Endodermal cell (in vitro differentiated cells): ENCODE data around the gene NR2F2. TPM values are rescaled to one million over a fixed set of nuclear protein-coding genes. Genes with fewer than 3 reads are reported as not detected.
A peak's percentile ranks its signal among the peaks of the same experiment; 100 is the strongest.

Experiments used
- DNase-seq: peaks from one replicate; pipeline ENCODE4 v3.0.0-alpha.2; 2017
- H3K27ac ChIP-seq: 2 replicates; pipeline ENCODE4 v1.5.1; 2013; ENCODE audit warnings: mild to moderate bottlenecking, low read depth, low read length, moderate library complexity
- H3K27me3 ChIP-seq: 2 replicates; pipeline ENCODE4 v1.6.1; 2013; ENCODE audit warnings: mild to moderate bottlenecking, low read length, moderate library complexity; ENCODE audit not compliant: insufficient read depth, control insufficient read depth, poor library complexity, severe bottlenecking
- H3K36me3 ChIP-seq: 2 replicates; pipeline ENCODE4 v1.7.0; 2013; ENCODE audit warnings: mild to moderate bottlenecking, low read length, moderate library complexity; ENCODE audit not compliant: control insufficient read depth, insufficient read depth
- H3K4me1 ChIP-seq: one replicate; pipeline ENCODE4 v1.7.0; 2013; ENCODE audit warnings: low read length; ENCODE audit not compliant: control insufficient read depth, insufficient read depth
- H3K4me3 ChIP-seq: 2 replicates; pipeline ENCODE4 v1.5.1; 2013; ENCODE audit warnings: mild to moderate bottlenecking, low read length, moderate library complexity
- H3K9ac ChIP-seq: 2 replicates; pipeline ENCODE4 v1.6.1; 2013; ENCODE audit warnings: mild to moderate bottlenecking, low read length, moderate library complexity; ENCODE audit not compliant: poor library complexity, severe bottlenecking; ENCODE audit errors: extremely low read depth
- H3K9me3 ChIP-seq: 2 replicates; pipeline ENCODE4 v1.6.1; 2013; ENCODE audit warnings: mild to moderate bottlenecking, low read length, moderate library complexity; ENCODE audit not compliant: control insufficient read depth
- H3K27ac Mint-ChIP-seq: 2 replicates; pipeline ENCODE4 v1.8.0; 2020; ENCODE audit warnings: mixed read lengths
- H3K27me3 Mint-ChIP-seq: 2 replicates; pipeline ENCODE4 v1.8.0; 2021; ENCODE audit warnings: mild to moderate bottlenecking, mixed read lengths; ENCODE audit not compliant: insufficient read depth
- H3K36me3 Mint-ChIP-seq: 2 replicates; pipeline ENCODE4 v1.8.0; 2020; ENCODE audit warnings: low read depth, mixed read lengths
- H3K4me1 Mint-ChIP-seq: 2 replicates; pipeline ENCODE4 v1.8.0; 2020; ENCODE audit warnings: mixed read lengths
- H3K4me3 Mint-ChIP-seq: 2 replicates; pipeline ENCODE4 v1.8.0; 2020; ENCODE audit warnings: mild to moderate bottlenecking, moderate library complexity, mixed read lengths
- H3K9me3 Mint-ChIP-seq: 2 replicates; pipeline ENCODE4 v1.8.0; 2020; ENCODE audit warnings: mild to moderate bottlenecking, mixed read lengths
- WGBS, 2 experiments: methylation state at CpG; one replicate each; pipeline versions ENCODE4 v1.1.5 to v1.1.7; 2013; ENCODE audit warnings: missing lambda C conversion rate in 2 of 2, mixed read lengths in 1 of 2; ENCODE audit not compliant: insufficient coverage in 1 of 2, insufficient read length in 1 of 2; 5-methylcytosine and 5-hydroxymethylcytosine counted together
- total RNA-seq, 2 donors: library from RNA; stranded (reverse); fragmentation: NEBNext Ultra II Directional in 1 of 2; extraction: Animal tissue kit (Norgen Biotek cat#: 25700) in 1 of 2; gene quantifications; 2 replicates in 1 of 2; 3 replicates in 1 of 2; pipeline ENCODE4 v1.2.1, GENCODE V29; 2021
- TF ChIP-seq, protein P1 (sequence below): fragments of 200-600 bp; sonication (generic); conservative IDR thresholded peaks from 2 replicates; pipeline ENCODE4 v1.5.0; 2021; ENCODE audit warnings: antibody characterized with exemption, mild to moderate bottlenecking

Gene NR2F2
- total RNA-seq, 2 donors from 2014 or later, result 0.73 to 3.3 TPM

- Mint-ChIP-seq H3K27me3 (no peaks in the 10 kb centered on the region), H3K9me3 (no peaks in the 10 kb centered on the region), H3K36me3 (no peaks in the 10 kb centered on the region), H3K4me1 (peaks cover 34% of the 10 kb centered on the region), H3K4me3 (peak overlapping the region; percentile 38), H3K27ac (no peak overlapping the region)
- Histone ChIP-seq H3K27ac (no peak overlapping the region), H3K4me1 (peaks cover 21% of the 10 kb centered on the region), H3K36me3 (no peaks in the 10 kb centered on the region), H3K9me3 (no peaks in the 10 kb centered on the region), H3K9ac (no peak overlapping the region), H3K27me3 (peaks cover 100% of the 10 kb centered on the region), H3K4me3 (peak overlapping the region; percentile 56)
- TF ChIP-seq, protein P1, sequence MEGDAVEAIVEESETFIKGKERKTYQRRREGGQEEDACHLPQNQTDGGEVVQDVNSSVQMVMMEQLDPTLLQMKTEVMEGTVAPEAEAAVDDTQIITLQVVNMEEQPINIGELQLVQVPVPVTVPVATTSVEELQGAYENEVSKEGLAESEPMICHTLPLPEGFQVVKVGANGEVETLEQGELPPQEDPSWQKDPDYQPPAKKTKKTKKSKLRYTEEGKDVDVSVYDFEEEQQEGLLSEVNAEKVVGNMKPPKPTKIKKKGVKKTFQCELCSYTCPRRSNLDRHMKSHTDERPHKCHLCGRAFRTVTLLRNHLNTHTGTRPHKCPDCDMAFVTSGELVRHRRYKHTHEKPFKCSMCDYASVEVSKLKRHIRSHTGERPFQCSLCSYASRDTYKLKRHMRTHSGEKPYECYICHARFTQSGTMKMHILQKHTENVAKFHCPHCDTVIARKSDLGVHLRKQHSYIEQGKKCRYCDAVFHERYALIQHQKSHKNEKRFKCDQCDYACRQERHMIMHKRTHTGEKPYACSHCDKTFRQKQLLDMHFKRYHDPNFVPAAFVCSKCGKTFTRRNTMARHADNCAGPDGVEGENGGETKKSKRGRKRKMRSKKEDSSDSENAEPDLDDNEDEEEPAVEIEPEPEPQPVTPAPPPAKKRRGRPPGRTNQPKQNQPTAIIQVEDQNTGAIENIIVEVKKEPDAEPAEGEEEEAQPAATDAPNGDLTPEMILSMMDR, result no peak
- DNase-seq, result peak; percentile 58
- WGBS, 2 experiments, result 6 to 7% methylated on average over 20 to 30 of the region's 31 CpGs
These were observed 37.1 kb downstream of the NR2F2 start for GRCh38 chr15:96367311-96368200.

- Mint-ChIP-seq H3K4me1 (peaks cover 30% of the 10 kb centered on the region), H3K36me3 (no peaks in the 10 kb centered on the region), H3K4me3 (no peak overlapping the region), H3K9me3 (no peaks in the 10 kb centered on the region), H3K27me3 (no peaks in the 10 kb centered on the region), H3K27ac (no peak overlapping the region)
- peaks cover 12% of the 10 kb centered on the region for H3K4me1 ChIP-seq
- no peak for DNase-seq
- no peak overlapping the region for H3K9ac ChIP-seq
- TF ChIP-seq, protein P1, result no peak
- no peak overlapping the region for H3K4me3 ChIP-seq
- no peaks in the 10 kb centered on the region for H3K9me3 ChIP-seq
- peaks cover 100% of the 10 kb centered on the region for H3K27me3 ChIP-seq
- no peaks in the 10 kb centered on the region for H3K36me3 ChIP-seq
- WGBS, 2 experiments, result 38 to 44% methylated on average over 10 to 15 of the region's 19 CpGs
- no peak overlapping the region for H3K27ac ChIP-seq
These were observed 38.9 kb downstream of the NR2F2 start for GRCh38 chr15:96369351-96369750.

GRCh38 chr15:96369825-96370621 lies 39.5 kb downstream of the NR2F2 start:
- H3K27ac Mint-ChIP-seq, result no peak overlapping the region
- peaks cover 12% of the 10 kb centered on the region for H3K4me1 ChIP-seq
- H3K4me1 Mint-ChIP-seq, result peaks cover 30% of the 10 kb centered on the region
- peak; percentile 74 for DNase-seq
- H3K9me3 ChIP-seq, result no peaks in the 10 kb centered on the region
- no peak overlapping the region for H3K4me3 Mint-ChIP-seq
- TF ChIP-seq, protein P1, result peak; percentile 51
- no peak overlapping the region for H3K9ac ChIP-seq
- H3K36me3 Mint-ChIP-seq, result no peaks in the 10 kb centered on the region
- peaks cover 99% of the 10 kb centered on the region for H3K27me3 ChIP-seq
- H3K4me3 ChIP-seq, result no peak overlapping the region
- H3K27ac ChIP-seq, result no peak overlapping the region
- no peaks in the 10 kb centered on the region for H3K9me3 Mint-ChIP-seq
- H3K27me3 Mint-ChIP-seq, result no peaks in the 10 kb centered on the region
- H3K36me3 ChIP-seq, result no peaks in the 10 kb centered on the region
- 15 to 23% methylated on average over 9 to 22 of the region's 22 CpGs for WGBS, 2 experiments
